Activated CD8-positive, alpha-beta T cell treated with anti-CD3 and anti-CD28 coated beads for 36 hours (primary cell): Measurements from ENCODE around the gene PTPRK. TPM values are rescaled to one million over a fixed set of nuclear protein-coding genes. Genes with fewer than 3 reads are reported as not detected.

ENCODE experiments used
- ATAC-seq: fragments of 200-7000 bp; cut with Tn5 transposase; one replicate; pipeline ENCODE4 v1.10.0; 2021; ENCODE audit warnings: mild to moderate bottlenecking, moderate library complexity
- CTCF ChIA-PET: fragments of 350-600 bp; sonication (Branson Sonifier 250); formaldehyde crosslinking; loops from one replicate; lab custom pipeline; 2021; ENCODE audit warnings: antibody characterized with exemption; lab: Charles Lee
- POLR2A ChIA-PET: fragments of 350-600 bp; sonication (Branson Sonifier 250); formaldehyde crosslinking; loops from one replicate; lab custom pipeline; 2021; ENCODE audit warnings: antibody characterized with exemption; lab: Charles Lee
- DNase-seq: peaks from one replicate; pipeline ENCODE4 v3.0.0-alpha.2; 2020
- H3K27ac Mint-ChIP-seq: one replicate; pipeline ENCODE4 v1.8.0; 2021; ENCODE audit warnings: mild to moderate bottlenecking, mixed read lengths
- H3K27me3 Mint-ChIP-seq: one replicate; pipeline ENCODE4 v1.8.0; 2021; ENCODE audit warnings: mixed read lengths
- H3K36me3 Mint-ChIP-seq: one replicate; pipeline ENCODE4 v1.8.0; 2021; ENCODE audit warnings: low read depth, mixed read lengths
- H3K4me1 Mint-ChIP-seq: one replicate; pipeline ENCODE4 v1.8.0; 2021; ENCODE audit warnings: low read depth, mixed read lengths
- H3K4me3 Mint-ChIP-seq: one replicate; pipeline ENCODE4 v1.8.0; 2021; ENCODE audit warnings: mild to moderate bottlenecking, moderate library complexity, mixed read lengths
- H3K9me3 Mint-ChIP-seq: one replicate; pipeline ENCODE4 v1.8.0; 2021; ENCODE audit warnings: mixed read lengths
- intact Hi-C: fragments of 100-400 bp; cut with micrococcal nuclease; formaldehyde crosslinking; loops from one replicate; pipeline ENCODE4 v1.10.0; 2022
- total RNA-seq, 2 experiments: library from RNA; stranded (reverse); gene quantifications; one replicate each; pipeline ENCODE4 v1.2.3, GENCODE V29; 2021
- TF ChIP-seq, protein P1 (sequence below): fragments of 200-600 bp; IDR thresholded peaks from one replicate; pipeline ENCODE4 v1.8.0; 2022; ENCODE audit warnings: antibody characterized with exemption, mild to moderate bottlenecking

Gene PTPRK
- total RNA-seq, 2 experiments from 2014 or later = 7.7 to 8.9 TPM

DNA sequence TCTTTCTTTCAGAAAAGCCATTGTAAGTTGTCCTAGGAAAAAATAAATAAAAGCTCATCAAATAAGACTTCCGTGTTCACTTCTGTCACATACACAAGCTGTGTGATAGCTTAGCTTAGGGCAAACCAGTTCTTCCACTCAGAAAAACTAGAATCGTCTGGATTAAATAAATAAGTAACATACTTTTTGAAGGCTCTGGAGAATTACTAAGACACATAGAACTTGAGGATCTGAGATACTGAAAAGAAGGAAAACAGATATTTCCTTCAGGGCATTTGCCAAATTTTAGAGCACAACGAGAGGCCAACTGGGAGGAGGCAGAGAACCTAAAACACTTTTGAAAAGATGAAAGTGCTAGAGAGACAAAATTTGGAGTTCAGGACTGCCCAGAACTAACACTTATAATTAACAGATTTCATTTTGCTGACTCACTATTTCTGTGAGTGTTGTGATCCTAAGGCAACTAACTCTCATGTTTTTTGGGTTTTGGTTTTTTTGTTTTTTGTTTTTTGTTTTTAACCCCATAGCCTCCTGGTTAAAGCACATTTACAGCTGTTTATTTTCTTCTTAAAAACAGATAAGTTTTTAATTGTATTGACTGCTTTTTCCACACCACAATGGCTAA is 580.8 kb downstream of the PTPRK start:
- intact Hi-C loops = no loop called here
- Mint-ChIP-seq H3K27ac (peak overlapping the region; percentile 82), H3K4me1 (peaks cover 58% of the 10 kb centered on the region), H3K4me3 (no peak overlapping the region), H3K9me3 (peaks cover 9% of the 10 kb centered on the region), H3K27me3 (no peaks in the 10 kb centered on the region), H3K36me3 (peaks cover 17% of the 10 kb centered on the region)
- no peak for ATAC-seq
- TF ChIP-seq, protein P1, sequence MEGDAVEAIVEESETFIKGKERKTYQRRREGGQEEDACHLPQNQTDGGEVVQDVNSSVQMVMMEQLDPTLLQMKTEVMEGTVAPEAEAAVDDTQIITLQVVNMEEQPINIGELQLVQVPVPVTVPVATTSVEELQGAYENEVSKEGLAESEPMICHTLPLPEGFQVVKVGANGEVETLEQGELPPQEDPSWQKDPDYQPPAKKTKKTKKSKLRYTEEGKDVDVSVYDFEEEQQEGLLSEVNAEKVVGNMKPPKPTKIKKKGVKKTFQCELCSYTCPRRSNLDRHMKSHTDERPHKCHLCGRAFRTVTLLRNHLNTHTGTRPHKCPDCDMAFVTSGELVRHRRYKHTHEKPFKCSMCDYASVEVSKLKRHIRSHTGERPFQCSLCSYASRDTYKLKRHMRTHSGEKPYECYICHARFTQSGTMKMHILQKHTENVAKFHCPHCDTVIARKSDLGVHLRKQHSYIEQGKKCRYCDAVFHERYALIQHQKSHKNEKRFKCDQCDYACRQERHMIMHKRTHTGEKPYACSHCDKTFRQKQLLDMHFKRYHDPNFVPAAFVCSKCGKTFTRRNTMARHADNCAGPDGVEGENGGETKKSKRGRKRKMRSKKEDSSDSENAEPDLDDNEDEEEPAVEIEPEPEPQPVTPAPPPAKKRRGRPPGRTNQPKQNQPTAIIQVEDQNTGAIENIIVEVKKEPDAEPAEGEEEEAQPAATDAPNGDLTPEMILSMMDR = no peak
- ChIA-PET CTCF (interaction anchor here (0.8 to 1.2 kb wide), 2 partner anchors 15 to 21 kb away, joined by 3 to 4 read pairs; no protein-coding TSS in a partner anchor), POLR2A (interaction anchor here (1.5 kb wide), 1 partner anchor 10 kb away, joined by 4 read pairs; no protein-coding TSS in a partner anchor)
- no peak for DNase-seq

DNA sequence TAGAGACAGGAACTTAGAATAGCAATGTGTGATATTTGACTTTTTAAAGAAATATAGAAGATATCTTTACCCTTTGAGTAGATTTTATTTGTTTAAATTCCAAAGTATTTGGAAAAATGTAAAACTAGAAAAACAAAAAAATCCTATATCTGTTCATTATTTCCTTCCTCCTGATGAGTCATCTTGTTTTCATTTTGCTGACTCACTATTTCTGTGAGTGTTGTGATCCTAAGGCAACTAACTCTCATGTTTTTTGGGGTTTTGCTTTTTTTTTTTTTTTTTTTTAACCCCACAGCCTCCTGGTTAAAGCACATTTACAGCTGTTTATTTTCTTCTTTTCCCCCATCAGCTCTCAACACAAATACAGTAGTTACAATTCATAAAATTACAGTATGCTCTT is 581.7 kb downstream of the PTPRK start:
- DNase-seq (no peak), ATAC-seq (peak; percentile 24)
- Mint-ChIP-seq H3K27ac (peak overlapping the region; percentile 82), H3K9me3 (peaks cover 6% of the 10 kb centered on the region), H3K4me1 (peaks cover 67% of the 10 kb centered on the region), H3K36me3 (peaks cover 19% of the 10 kb centered on the region), H3K27me3 (no peaks in the 10 kb centered on the region), H3K4me3 (no peak overlapping the region)
- intact Hi-C loops = no loop called here
- ChIA-PET CTCF (interaction anchor here (0.8 to 1.4 kb wide), 3 partner anchors 14 to 27 kb away, joined by 3 to 4 read pairs (median 3); no protein-coding TSS in a partner anchor), POLR2A (interaction anchor here (0.8 to 1.5 kb wide), 3 partner anchors 11 to 41 kb away, joined by 3 to 4 read pairs (median 3); no protein-coding TSS in a partner anchor)
- TF ChIP-seq, protein P1 = no peak

DNA sequence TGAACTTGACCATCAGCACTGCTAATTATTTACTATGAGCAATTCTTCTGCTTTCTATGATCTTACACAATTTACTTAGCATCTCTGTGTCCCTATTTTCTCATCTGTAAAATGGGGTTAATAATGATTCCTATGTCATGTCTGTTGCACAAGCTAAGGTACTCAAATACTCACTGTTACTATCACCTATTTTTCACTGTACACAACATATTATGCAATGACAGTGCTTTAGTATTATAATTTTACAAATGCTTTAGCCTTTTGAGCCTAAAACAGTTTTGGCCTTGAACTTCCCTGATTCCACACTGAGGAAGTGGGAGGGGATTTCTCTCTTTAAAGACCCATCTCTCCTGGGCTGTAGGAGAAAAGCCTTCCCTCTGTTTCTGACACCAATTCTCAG is 582.7 kb downstream of the PTPRK start:
- H3K27me3 Mint-ChIP-seq = no peaks in the 10 kb centered on the region
- intact Hi-C loops = no loop called here
- POLR2A ChIA-PET = interaction anchor here (0.6 to 1.3 kb wide), 3 partner anchors 29 to 37 kb away, joined by 3 read pairs; partner anchors contain the start of gene THEMIS

DNA sequence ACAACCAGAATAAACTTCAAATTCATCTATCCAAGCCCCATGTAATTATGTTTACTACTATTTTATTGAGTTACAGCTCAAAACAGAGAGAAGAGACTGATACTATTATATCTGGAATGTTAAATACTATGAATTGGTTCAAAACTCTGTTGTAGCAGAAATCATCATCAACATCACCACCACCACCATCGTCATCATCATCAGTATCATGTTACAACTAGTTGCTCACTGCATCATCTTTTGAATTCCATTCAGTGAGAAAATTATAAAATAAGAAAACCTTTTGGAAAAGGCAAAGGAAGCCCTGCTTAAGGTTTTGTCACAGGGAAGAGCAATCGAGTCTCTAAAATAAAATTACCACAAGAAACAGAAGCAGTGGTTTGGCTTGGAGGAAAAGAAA is 583.3 kb downstream of the PTPRK start:
- H3K27ac Mint-ChIP-seq = peak overlapping the region; percentile 2
- peaks cover 26% of the 10 kb centered on the region for H3K36me3 Mint-ChIP-seq
- DNase-seq = no peak
- ATAC-seq = no peak
- peaks cover 12% of the 10 kb centered on the region for H3K9me3 Mint-ChIP-seq
- peaks cover 71% of the 10 kb centered on the region for H3K4me1 Mint-ChIP-seq
- ChIA-PET CTCF (interaction anchor here (1.5 to 1.9 kb wide), 3 partner anchors 13 to 81 kb away, joined by 5 to 7 read pairs (median 5); no protein-coding TSS in a partner anchor), POLR2A (interaction anchor here (1.0 to 1.2 kb wide), 2 partner anchors 15 to 28 kb away, joined by 3 read pairs; no protein-coding TSS in a partner anchor)
- TF ChIP-seq, protein P1 = no peak
- H3K27me3 Mint-ChIP-seq = no peaks in the 10 kb centered on the region
- intact Hi-C loops = no loop called here
- no peak overlapping the region for H3K4me3 Mint-ChIP-seq

More for the DNA sequence above, 582.7 kb downstream of the PTPRK start:
- Mint-ChIP-seq H3K4me3 (no peak overlapping the region), H3K27ac (peak overlapping the region; percentile 28), H3K4me1 (peaks cover 73% of the 10 kb centered on the region), H3K9me3 (peaks cover 11% of the 10 kb centered on the region), H3K36me3 (peaks cover 25% of the 10 kb centered on the region)
- ATAC-seq (no peak), DNase-seq (no peak)
- CTCF ChIA-PET = interaction anchor here (1.4 to 1.9 kb wide), 3 partner anchors 12 to 28 kb away, joined by 3 to 7 read pairs (median 5); no protein-coding TSS in a partner anchor
- TF ChIP-seq, protein P1 = no peak
